Measurements from ENCODE around the gene SULF2. TPM values are rescaled to one million over a fixed set of nuclear protein-coding genes. Genes with fewer than 3 reads are reported as not detected.
A peak's percentile ranks its signal among the peaks of the same experiment; 100 is the strongest.

Gene SULF2
- total and polyA plus RNA-seq, 5 donors, result 25.4 to 59.1 (median 47.6) TPM

DNA sequence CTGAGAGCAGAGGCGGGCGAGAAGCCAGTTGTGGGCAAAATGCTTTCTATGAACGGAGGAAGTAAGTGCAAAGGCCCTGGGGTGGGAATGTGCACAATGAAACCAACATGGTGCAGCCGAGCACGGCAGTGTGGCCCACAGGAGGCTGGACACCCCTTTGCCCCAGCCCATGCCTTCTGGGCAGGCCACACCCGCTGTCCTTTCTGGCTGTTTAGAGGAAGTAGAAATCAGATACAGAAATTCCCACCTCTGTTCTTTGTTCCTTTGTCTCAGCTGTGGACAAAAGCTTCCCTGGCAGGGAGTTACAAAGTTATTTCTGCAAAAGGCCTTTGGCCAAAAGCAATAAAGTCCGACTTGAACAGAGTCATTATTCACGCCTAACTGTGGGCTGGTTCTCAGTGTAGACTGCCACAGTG is 11.9 kb downstream of the SULF2 start:
- intact Hi-C loops (cut with DNase I), result loop anchor here in 1 of 4 donors (10.0 kb wide), 1 partner anchor 99 kb away; no protein-coding TSS in a partner anchor

DNA sequence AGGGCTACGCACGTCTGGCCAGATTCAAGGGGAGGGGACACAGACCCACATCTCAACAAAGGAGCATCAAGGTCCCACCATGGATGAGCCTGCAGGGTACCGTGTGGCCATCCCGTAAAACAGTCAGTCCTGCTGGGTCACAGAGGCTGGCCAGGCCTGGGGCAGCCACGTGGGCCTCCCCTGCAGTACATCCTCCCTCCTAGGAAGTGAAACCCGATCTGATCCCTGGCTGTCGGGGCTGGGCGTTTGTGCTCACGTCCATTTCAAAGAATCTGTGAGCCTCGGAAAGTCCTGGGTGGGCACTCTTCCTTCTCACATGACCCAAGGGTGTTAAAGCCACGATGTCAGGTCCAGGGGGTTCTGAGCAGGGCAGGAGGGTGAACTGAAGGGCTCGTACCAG is 14.3 kb downstream of the SULF2 start:
- ATAC-seq, result no peak
- WGBS, result 79% methylated on average over 12 of the region's 12 CpGs
- no peak for DNase-seq
- no peak overlapping the region for H3K4me3 ChIP-seq (ENCODE audit: low read length)
- no peaks in the 10 kb centered on the region for H3K27me3 ChIP-seq (ENCODE audit: control insufficient read depth, insufficient read depth)
- no peak overlapping the region for H3K27ac ChIP-seq (ENCODE audit: low read length)
- H3K9me3 ChIP-seq (ENCODE audit: control insufficient read depth, low read length), result peaks cover 2% of the 10 kb centered on the region
- intact Hi-C loops (cut with DNase I), result loop anchor here in 1 of 4 donors (10.0 kb wide), 1 partner anchor 96 kb away; no protein-coding TSS in a partner anchor
- peaks cover 11% of the 10 kb centered on the region for H3K4me1 ChIP-seq (ENCODE audit: control insufficient read depth, insufficient read depth, low read length)

More for the DNA sequence above, 11.9 kb downstream of the SULF2 start:
- ATAC-seq (peak; percentile 80 to 89), DNase-seq (peak; percentile 62 to 85 (median 79))
- H3K27me3 ChIP-seq (ENCODE audit: control insufficient read depth, insufficient read depth), result no peaks in the 10 kb centered on the region
- H3K27ac ChIP-seq (ENCODE audit: low read length), result peak overlapping the region; percentile 42
- H3K4me3 ChIP-seq (ENCODE audit: low read length), result no peak overlapping the region
- H3K9me3 ChIP-seq (ENCODE audit: control insufficient read depth, low read length), result peaks cover 2% of the 10 kb centered on the region
- WGBS, result 71% methylated on average over 8 of the region's 8 CpGs
- H3K4me1 ChIP-seq (ENCODE audit: control insufficient read depth, insufficient read depth, low read length), result peaks cover 6% of the 10 kb centered on the region

DNA sequence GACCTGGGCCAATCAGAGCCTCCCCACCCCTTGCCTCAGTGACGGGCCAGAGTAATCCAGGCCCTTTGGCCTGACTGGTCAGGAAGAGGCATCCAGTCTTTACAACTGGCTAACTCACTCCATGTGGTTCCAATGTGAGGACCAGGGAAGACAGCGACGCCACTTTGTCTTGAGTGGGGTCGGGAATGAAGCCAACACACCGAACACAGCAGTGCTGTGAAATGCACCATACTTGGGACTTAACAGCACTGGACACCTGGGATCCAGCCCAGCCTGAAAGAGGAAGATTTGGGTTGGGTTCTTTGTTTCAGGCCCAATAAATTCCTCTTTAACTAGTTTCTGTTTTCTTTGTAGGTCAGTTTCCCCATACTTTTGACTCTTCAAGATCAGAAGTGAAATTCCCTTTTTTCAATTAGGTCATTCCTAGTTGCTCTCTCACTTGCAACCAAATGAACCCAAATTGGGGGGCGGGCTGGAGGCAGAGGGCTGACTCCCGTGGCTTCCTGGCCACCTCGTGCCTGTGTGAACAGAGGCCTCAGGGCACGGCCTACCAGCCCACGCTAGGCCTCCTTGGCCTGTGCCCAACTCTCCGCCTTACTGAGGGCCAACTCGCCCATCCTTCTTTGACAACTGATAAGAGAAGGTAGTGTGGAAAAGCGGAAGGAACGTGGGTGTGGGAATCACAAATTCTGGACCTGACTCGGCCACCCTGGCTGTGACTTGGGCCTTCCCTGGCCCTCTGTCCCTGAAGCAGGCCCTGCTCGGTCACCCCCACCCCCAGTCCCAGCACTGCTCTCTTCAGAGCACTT is 17.1 kb downstream of the SULF2 start:
- peaks cover 10% of the 10 kb centered on the region for H3K4me1 ChIP-seq (ENCODE audit: control insufficient read depth, insufficient read depth, low read length)
- intact Hi-C loops (cut with DNase I), result no loop called here

DNA sequence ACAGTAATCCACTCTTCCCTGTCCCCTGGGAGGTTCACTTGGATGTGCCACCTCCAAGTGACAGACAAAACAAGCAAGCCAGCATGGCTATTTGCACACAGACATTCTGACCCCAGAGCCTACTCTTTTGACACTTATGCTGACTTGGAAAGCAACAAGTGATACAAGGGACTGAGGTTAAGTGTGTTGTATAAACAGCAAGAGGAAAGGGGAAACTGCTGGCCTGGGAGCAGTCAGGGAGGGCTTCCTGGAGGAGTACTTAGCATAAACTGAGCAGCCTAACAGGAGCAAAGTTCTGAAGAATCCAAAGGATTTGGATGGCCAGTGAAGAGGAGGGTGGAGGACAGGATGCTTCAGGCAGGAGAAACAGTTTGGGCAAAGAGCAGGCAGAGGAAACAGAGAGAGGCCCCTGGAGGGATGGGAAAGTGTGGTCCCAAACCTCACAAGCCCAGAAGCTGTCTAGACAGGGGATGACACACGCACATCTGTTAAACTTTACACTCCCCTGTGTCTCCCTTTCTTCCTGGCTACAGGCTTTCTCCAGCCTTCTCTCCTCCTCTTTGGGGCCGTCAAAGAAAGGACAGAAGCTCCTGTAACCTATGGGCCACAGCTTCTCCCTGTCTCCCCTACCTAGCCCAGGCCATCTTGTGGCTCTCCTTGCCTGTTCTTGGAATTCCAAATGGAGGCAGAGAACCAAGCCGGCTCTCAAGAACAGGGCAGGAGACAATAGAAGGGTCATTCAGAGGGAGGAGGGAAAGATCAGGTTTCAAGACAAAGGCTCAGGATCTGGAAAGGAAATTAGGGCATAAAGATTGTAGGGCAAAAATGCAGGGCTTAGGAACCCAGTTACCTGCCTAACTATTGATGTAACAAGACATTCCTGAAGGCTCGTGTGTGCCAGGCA is 19.3 kb downstream of the SULF2 start:
- H3K27ac ChIP-seq (ENCODE audit: low read length), result peak overlapping the region; percentile 6
- peaks cover 10% of the 10 kb centered on the region for H3K4me1 ChIP-seq (ENCODE audit: control insufficient read depth, insufficient read depth, low read length)
- ATAC-seq (peak; percentile 19 to 23), DNase-seq (no peak)
- no peaks in the 10 kb centered on the region for H3K27me3 ChIP-seq (ENCODE audit: control insufficient read depth, insufficient read depth)
- no peak overlapping the region for H3K4me3 ChIP-seq (ENCODE audit: low read length)
- 51% methylated on average over 4 of the region's 4 CpGs for WGBS
- H3K9me3 ChIP-seq (ENCODE audit: control insufficient read depth, low read length), result no peaks in the 10 kb centered on the region
- intact Hi-C loops (cut with DNase I), result no loop called here

More for the DNA sequence above, 17.1 kb downstream of the SULF2 start:
- ATAC-seq (peak; percentile 81 to 87), DNase-seq (peak; percentile 78 to 92 (median 86))
- H3K27me3 ChIP-seq (ENCODE audit: control insufficient read depth, insufficient read depth), result no peaks in the 10 kb centered on the region
- no peak overlapping the region for H3K4me3 ChIP-seq (ENCODE audit: low read length)
- 39% methylated on average over 16 of the region's 16 CpGs for WGBS
- no peaks in the 10 kb centered on the region for H3K9me3 ChIP-seq (ENCODE audit: control insufficient read depth, low read length)
- H3K27ac ChIP-seq (ENCODE audit: low read length), result peak overlapping the region; percentile 9

DNA sequence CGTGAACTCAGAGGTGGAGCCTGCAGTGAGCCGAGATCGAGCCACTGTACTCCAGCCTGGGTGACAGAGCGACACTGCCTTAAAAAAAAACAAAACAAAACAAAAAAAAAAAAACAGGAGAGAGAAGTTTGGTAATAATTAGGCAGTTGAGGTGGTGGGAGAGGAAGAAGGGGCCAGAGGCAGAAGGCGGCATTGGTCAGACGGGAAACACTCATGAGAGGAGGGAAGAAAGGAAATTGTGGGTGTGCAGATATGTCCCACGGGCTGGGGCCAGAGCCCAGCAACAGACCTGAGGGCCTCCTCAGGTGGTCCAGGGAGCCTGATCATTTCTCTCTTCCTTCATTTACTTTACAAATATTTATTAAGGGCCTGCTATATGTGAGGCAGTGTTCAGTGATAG is 20.0 kb downstream of the SULF2 start:
- DNase-seq (no peak), ATAC-seq (no peak)
- Histone ChIP-seq H3K27ac (ENCODE audit: low read length) (no peak overlapping the region), H3K4me3 (ENCODE audit: low read length) (no peak overlapping the region), H3K9me3 (ENCODE audit: control insufficient read depth, low read length) (no peaks in the 10 kb centered on the region), H3K4me1 (ENCODE audit: control insufficient read depth, insufficient read depth, low read length) (peaks cover 10% of the 10 kb centered on the region), H3K27me3 (ENCODE audit: control insufficient read depth, insufficient read depth) (no peaks in the 10 kb centered on the region)
- intact Hi-C loops (cut with DNase I), result no loop called here
- 81% methylated on average over 7 of the region's 7 CpGs for WGBS

DNA sequence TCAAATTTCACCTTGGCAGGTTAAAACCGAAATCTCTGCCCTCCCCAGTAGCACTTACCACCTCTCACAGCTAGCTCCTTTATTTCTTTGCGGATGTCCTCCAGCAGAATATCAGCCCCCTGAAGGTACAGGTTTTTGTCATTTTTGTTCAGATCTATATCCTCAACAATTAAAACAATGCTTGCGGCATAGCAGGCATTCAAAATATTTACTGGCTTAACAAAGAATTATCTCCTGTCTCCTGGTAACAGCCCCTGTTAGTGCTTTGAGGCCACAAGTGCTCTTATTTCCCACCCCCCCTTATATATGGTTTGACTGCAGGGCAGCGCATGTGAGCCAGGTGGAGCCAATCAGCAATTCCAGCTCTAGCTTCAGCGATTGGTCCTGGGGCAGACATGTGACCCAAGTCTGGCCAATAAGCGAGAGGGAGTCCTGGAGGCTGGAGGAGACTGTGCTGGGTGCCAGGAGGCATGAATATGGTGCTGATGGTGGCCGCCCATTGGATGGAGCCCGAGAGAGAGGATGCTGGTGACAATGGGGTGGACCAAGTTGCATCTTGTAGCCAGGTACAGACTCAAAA is 21.0 kb downstream of the SULF2 start:
- DNase-seq, result no peak
- peaks cover 10% of the 10 kb centered on the region for H3K4me1 ChIP-seq (ENCODE audit: control insufficient read depth, insufficient read depth, low read length)

DNA sequence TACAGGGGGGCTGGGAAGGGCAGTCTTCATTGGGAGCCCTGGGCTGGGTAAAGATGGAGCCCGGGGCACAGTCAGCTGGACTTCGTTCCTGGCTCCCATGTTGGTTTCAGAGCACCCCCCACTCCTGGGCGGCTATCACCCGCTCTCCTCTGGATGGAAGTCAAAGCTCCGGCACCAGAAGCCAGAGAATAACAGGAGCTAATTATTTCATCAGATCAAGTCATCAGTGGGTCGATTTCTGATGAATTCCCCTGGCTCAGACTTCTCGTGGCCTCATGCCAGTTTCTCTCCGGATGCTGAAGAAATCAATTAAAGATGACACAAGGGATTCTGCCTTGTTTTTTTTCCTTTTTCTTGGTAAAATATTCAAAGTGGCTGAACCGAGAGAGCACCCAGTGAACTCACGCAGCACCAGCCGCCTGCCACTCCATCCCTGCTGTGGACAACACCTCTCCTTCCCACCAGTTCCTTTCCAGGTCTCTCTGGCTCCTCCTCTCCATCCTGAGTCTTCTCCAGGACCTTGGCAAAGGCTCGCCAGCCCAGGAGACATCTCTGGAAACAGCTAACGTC is 22.5 kb downstream of the SULF2 start:
- H3K4me1 ChIP-seq (ENCODE audit: control insufficient read depth, insufficient read depth, low read length), result peaks cover 3% of the 10 kb centered on the region
- intact Hi-C loops (cut with DNase I), result no loop called here
- H3K9me3 ChIP-seq (ENCODE audit: control insufficient read depth, low read length), result no peaks in the 10 kb centered on the region
- ATAC-seq (no peak), DNase-seq (peak in 1 of 3 donors; percentile 25)
- no peaks in the 10 kb centered on the region for H3K27me3 ChIP-seq (ENCODE audit: control insufficient read depth, insufficient read depth)
- H3K4me3 ChIP-seq (ENCODE audit: low read length), result no peak overlapping the region
- 41% methylated on average over 13 of the region's 13 CpGs for WGBS
- H3K27ac ChIP-seq (ENCODE audit: low read length), result no peak overlapping the region

More for the DNA sequence above, 21.0 kb downstream of the SULF2 start:
- WGBS, result 85% methylated on average over 8 of the region's 8 CpGs
- H3K27me3 ChIP-seq (ENCODE audit: control insufficient read depth, insufficient read depth), result no peaks in the 10 kb centered on the region
- no peak overlapping the region for H3K4me3 ChIP-seq (ENCODE audit: low read length)
- intact Hi-C loops (cut with DNase I), result no loop called here
- no peaks in the 10 kb centered on the region for H3K9me3 ChIP-seq (ENCODE audit: control insufficient read depth, low read length)
- no peak for ATAC-seq
- no peak overlapping the region for H3K27ac ChIP-seq (ENCODE audit: low read length)

DNA sequence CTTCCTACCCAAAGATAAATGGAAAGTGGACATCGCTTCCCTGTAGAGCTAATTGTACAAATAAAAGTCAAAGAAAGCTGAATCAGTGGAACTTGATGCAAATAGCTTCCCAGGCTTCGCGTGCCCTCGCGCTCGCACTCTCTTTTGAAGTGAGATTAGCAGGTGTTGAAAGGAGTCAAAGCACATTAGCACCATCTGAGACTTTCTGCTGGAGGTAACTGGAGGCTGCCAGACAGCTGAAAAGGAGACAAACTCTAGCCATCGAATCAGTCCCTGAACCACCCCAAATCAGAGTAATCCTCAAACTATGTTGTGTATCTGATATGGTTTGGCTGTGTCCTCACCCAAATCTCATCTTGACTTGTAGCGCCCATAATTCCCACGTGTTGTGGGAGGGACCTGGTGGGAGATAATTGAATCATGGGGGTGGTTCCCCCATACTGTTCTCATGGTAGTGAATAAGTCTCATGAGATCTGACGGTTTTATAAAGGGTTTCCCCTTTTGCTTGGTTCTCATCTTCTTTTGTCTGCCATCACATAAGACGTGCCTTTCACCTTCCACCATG is 23.7 kb downstream of the SULF2 start:
- Histone ChIP-seq H3K4me3 (ENCODE audit: low read length) (no peak overlapping the region), H3K27ac (ENCODE audit: low read length) (no peak overlapping the region), H3K9me3 (ENCODE audit: control insufficient read depth, low read length) (no peaks in the 10 kb centered on the region), H3K27me3 (ENCODE audit: control insufficient read depth, insufficient read depth) (no peaks in the 10 kb centered on the region), H3K4me1 (ENCODE audit: control insufficient read depth, insufficient read depth, low read length) (peaks cover 3% of the 10 kb centered on the region)
- ATAC-seq (no peak), DNase-seq (peak in 1 of 3 donors; percentile 46)
- intact Hi-C loops (cut with DNase I), result no loop called here
- 52% methylated on average over 11 of the region's 11 CpGs for WGBS

DNA sequence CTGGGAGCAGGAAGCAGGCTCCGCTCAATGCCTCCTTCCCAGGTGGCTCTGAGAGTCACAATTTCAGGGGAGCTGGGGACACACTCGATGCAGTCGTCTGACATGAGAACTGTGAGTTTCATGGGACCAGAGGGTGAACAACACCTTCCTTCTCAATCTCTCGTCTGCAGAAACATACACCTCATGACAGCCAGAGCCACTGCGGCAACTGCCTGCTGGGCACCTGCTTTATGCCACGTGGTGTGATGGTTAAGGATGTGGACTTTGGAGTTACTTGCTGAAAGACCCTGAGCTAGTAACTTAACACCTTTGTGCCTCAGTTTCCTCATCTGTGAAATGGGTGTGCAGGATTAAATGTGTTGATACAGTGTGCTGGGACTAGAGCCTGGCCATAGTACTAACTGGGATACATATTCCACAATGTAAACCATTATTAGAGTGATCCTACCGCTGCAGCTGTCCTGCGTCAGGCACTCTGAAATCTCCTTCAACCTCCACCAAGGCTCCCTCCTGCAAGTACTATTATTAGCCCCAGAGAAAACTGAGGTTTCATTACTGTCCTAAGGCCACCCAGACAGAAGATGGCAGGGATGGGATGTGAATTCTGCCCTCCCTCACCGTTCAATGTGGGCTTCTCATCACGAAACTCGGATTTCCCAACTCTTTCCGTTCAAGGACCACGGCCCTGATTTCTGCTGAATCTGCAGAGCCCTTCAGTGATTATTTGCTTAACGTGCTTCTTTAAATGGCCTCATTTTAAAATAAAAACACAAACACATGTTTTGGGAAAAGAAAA is 24.4 kb downstream of the SULF2 start:
- H3K9me3 ChIP-seq (ENCODE audit: control insufficient read depth, low read length), result no peaks in the 10 kb centered on the region
- H3K27me3 ChIP-seq (ENCODE audit: control insufficient read depth, insufficient read depth), result no peaks in the 10 kb centered on the region
- ATAC-seq, result no peak
- WGBS, result 68% methylated on average over 14 of the region's 14 CpGs
- H3K4me3 ChIP-seq (ENCODE audit: low read length), result no peak overlapping the region
- no peak overlapping the region for H3K27ac ChIP-seq (ENCODE audit: low read length)
- DNase-seq, result peak in 1 of 3 donors; percentile 9
- peaks cover 3% of the 10 kb centered on the region for H3K4me1 ChIP-seq (ENCODE audit: control insufficient read depth, insufficient read depth, low read length)
- intact Hi-C loops (cut with DNase I), result no loop called here
